HG03095 (cell line): ENCODE results near the gene NEK2.
"Not testable (repeated sequence)": the region's sequence is repeated elsewhere in the genome, so short reads cannot be mapped to it uniquely, and the experiment has no call there.

Source experiments
- ATAC-seq: cut with Tn5 transposase; IDR thresholded peaks from one replicate; pipeline ENCODE4 v1.9.1; 2021; ENCODE audit warnings: moderate library complexity; ENCODE audit not compliant: unreplicated experiment

The NEK2 gene

GRCh38 chr1:211634461-211634860, 41.0 kb downstream of the NEK2 start:
- no peak for ATAC-seq

GRCh38 chr1:211633524-211633846, 41.9 kb downstream of the NEK2 start:
- no peak for ATAC-seq

- ATAC-seq, result no peak
Observed at GRCh38 chr1:211632808-211633523, 42.5 kb downstream of the NEK2 start.

GRCh38 chr1:211632117-211632807, 43.2 kb downstream of the NEK2 start:
- peak; percentile 54 for ATAC-seq

- ATAC-seq, result no peak
Observed at GRCh38 chr1:211631168-211631567, 44.3 kb downstream of the NEK2 start.

- no peak for ATAC-seq
Observed at GRCh38 chr1:211630236-211631081, 45.0 kb downstream of the NEK2 start.

- no peak for ATAC-seq
Observed at GRCh38 chr1:211628417-211628816, 47.0 kb downstream of the NEK2 start.

GRCh38 chr1:211627259-211627658, 48.2 kb downstream of the NEK2 start:
- ATAC-seq, result no peak

- not testable (repeated sequence) for ATAC-seq
Observed at GRCh38 chr1:211625866-211626265, 49.6 kb downstream of the NEK2 start.

GRCh38 chr1:211625040-211625439, 50.4 kb downstream of the NEK2 start:
- ATAC-seq, result no peak

GRCh38 chr1:211623515-211623914, 51.9 kb downstream of the NEK2 start:
- ATAC-seq, result no peak

- ATAC-seq, result no peak
Observed at GRCh38 chr1:211621447-211622198, 53.8 kb downstream of the NEK2 start.

- no peak for ATAC-seq
Observed at GRCh38 chr1:211620097-211620496, 55.3 kb downstream of the NEK2 start.

- ATAC-seq, result no peak
Observed at GRCh38 chr1:211619033-211619996, 56.1 kb downstream of the NEK2 start.

GRCh38 chr1:211616965-211617297, 58.5 kb downstream of the NEK2 start:
- no peak for ATAC-seq

GRCh38 chr1:211616231-211616964, 59.0 kb downstream of the NEK2 start:
- no peak for ATAC-seq

GRCh38 chr1:211614615-211615014, 60.8 kb downstream of the NEK2 start:
- no peak for ATAC-seq

GRCh38 chr1:211613951-211614350, 61.5 kb downstream of the NEK2 start:
- ATAC-seq, result no peak
